Sigmoid colon (tissue), 7 donors: Measurements from ENCODE around the gene MAP3K20. TPM values are rescaled to one million over a fixed set of nuclear protein-coding genes. Genes with fewer than 3 reads are reported as not detected.

Experiments
- DNase-seq: peaks from one replicate; pipeline ENCODE4 v3.0.0-alpha.2; 2019
- H3K27ac ChIP-seq, 4 donors: fragments of 200-600 bp; sonication (generic); one replicate each; pipeline ENCODE4 v1.5.1; 2016 to 2019; ENCODE audit warnings: mild to moderate bottlenecking in 1 of 4
- H3K27me3 ChIP-seq, 3 donors: fragments of 200-600 bp; sonication (generic); one replicate each; pipeline ENCODE4 v1.5.1; 2019; ENCODE audit warnings: mild to moderate bottlenecking in 1 of 3
- H3K36me3 ChIP-seq, 4 donors: fragments of 200-600 bp; sonication (generic); one replicate each; pipeline ENCODE4 v1.5.1; 2016 to 2019
- H3K4me1 ChIP-seq, 4 donors: fragments of 200-600 bp; sonication (generic); one replicate each; pipeline ENCODE4 v1.5.1; 2017 to 2019
- H3K4me3 ChIP-seq, 4 donors: fragments of 200-600 bp; sonication (generic); one replicate each; pipeline ENCODE4 v1.5.1; 2017 to 2019; ENCODE audit warnings: mild to moderate bottlenecking in 2 of 4, moderate library complexity in 1 of 4
- H3K9me3 ChIP-seq, 4 donors: fragments of 200-600 bp in 3 of 4; sonication (generic) in 3 of 4; one replicate each; pipeline versions ENCODE4 v1.5.1 to v1.6.1; 2013 to 2019
- EP300 ChIP-seq, 4 donors: sonication (generic); formaldehyde crosslinking; IDR thresholded peaks; one replicate each; pipeline ENCODE4 v1.6.1; 2017; ENCODE audit warnings: antibody characterized with exemption in 4 of 4
- POLR2A ChIP-seq, 2 donors: fragments of 450-650 bp; IDR thresholded peaks; one replicate each; pipeline ENCODE4 v1.6.1; 2016; ENCODE audit warnings: antibody characterized with exemption in 2 of 2, mild to moderate bottlenecking in 2 of 2, moderate library complexity in 2 of 2
- POLR2AphosphoS5 ChIP-seq, 4 donors: sonication (generic); formaldehyde crosslinking; IDR thresholded peaks; one replicate each; pipeline ENCODE4 v1.6.1; 2017; ENCODE audit warnings: antibody characterized with exemption in 4 of 4
- WGBS, 2 donors: extraction: QIAGEN DNeasy Blood & Tissue Kit; methylation state at CpG; one replicate each; pipeline ENCODE4 v1.1.7; 2013; 5-methylcytosine and 5-hydroxymethylcytosine counted together
- intact Hi-C: fragments of 100-400 bp; cut with DNase I; formaldehyde crosslinking; loops from one replicate; pipeline ENCODE4 v1.15.1; 2023
- polyA plus RNA-seq, 3 donors: library from polyadenylated mRNA; stranded (reverse); fragments of 200-250 nt; gene quantifications; one replicate each; pipeline ENCODE4 v1.2.3, GENCODE V29; 2013
- total RNA-seq, 4 donors: library from RNA; depleted of rRNA; stranded (reverse); fragments of >200 nt; gene quantifications; one replicate each; pipeline ENCODE4 v1.1.0, GENCODE V29; 2016
- TF ChIP-seq, protein P1 (sequence below), 4 experiments: fragments of 450-650 bp in 3 of 4; fragments of 200-600 bp in 1 of 4; IDR thresholded peaks; one replicate each; pipeline ENCODE4 v1.5.1; 2016 to 2019; ENCODE audit warnings: antibody characterized with exemption in 4 of 4, mild to moderate bottlenecking in 3 of 4, moderate library complexity in 2 of 4
- donor health status: healthy with polysubstance abuse.
- donor health status: Bipolar disorder and iron deficiency.
- donor health status: healthy.

The MAP3K20 gene
- total and polyA plus RNA-seq, 7 donors: 6.2 to 255 (median 189) TPM

DNA sequence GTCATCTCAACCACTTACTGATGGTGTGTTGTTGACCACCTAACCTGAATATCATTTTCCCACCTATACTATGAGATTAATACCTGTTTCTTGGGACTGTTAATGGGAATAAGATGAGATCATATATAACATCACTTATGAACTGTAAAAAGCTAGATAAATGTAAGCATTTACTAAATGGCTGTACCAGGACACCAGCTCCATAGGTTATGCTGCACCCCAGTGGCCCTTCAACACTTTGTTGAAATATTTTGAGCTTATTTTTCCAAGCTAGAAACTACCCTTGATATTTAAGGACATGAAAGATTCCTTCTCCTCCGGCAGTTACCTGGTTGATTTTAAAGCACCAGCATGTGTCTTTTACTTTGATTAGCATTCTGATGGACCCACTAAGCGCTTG is 141.0 kb downstream of the MAP3K20 start:
- Histone ChIP-seq H3K4me1 (peaks cover 0 to 68% (median 58%) of the 10 kb centered on the region in 4 donors), H3K27me3 (no peaks in the 10 kb centered on the region), H3K27ac (peak overlapping the region; percentile 66 to 84 (median 69)), H3K36me3 (peaks cover 0 to 7% (median 0%) of the 10 kb centered on the region in 4 donors), H3K9me3 (no peaks in the 10 kb centered on the region), H3K4me3 (peak overlapping the region in 3 of 4 donors; percentile 22 to 37 (median 35))
- TF ChIP-seq EP300 (IDR thresholded peaks at IDR 0.05): no peak
- TF ChIP-seq, protein P1, sequence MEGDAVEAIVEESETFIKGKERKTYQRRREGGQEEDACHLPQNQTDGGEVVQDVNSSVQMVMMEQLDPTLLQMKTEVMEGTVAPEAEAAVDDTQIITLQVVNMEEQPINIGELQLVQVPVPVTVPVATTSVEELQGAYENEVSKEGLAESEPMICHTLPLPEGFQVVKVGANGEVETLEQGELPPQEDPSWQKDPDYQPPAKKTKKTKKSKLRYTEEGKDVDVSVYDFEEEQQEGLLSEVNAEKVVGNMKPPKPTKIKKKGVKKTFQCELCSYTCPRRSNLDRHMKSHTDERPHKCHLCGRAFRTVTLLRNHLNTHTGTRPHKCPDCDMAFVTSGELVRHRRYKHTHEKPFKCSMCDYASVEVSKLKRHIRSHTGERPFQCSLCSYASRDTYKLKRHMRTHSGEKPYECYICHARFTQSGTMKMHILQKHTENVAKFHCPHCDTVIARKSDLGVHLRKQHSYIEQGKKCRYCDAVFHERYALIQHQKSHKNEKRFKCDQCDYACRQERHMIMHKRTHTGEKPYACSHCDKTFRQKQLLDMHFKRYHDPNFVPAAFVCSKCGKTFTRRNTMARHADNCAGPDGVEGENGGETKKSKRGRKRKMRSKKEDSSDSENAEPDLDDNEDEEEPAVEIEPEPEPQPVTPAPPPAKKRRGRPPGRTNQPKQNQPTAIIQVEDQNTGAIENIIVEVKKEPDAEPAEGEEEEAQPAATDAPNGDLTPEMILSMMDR (IDR thresholded peaks at IDR 0.05): peak in 1 of 4 experiments; percentile 14
- DNase-seq: no peak
- WGBS, 2 donors: 94 to 96% methylated on average over 2 of the region's 2 CpGs
- intact Hi-C loops: loop anchor here (10.0 kb wide), 1 partner anchor 412 kb away; no protein-coding TSS in a partner anchor

DNA sequence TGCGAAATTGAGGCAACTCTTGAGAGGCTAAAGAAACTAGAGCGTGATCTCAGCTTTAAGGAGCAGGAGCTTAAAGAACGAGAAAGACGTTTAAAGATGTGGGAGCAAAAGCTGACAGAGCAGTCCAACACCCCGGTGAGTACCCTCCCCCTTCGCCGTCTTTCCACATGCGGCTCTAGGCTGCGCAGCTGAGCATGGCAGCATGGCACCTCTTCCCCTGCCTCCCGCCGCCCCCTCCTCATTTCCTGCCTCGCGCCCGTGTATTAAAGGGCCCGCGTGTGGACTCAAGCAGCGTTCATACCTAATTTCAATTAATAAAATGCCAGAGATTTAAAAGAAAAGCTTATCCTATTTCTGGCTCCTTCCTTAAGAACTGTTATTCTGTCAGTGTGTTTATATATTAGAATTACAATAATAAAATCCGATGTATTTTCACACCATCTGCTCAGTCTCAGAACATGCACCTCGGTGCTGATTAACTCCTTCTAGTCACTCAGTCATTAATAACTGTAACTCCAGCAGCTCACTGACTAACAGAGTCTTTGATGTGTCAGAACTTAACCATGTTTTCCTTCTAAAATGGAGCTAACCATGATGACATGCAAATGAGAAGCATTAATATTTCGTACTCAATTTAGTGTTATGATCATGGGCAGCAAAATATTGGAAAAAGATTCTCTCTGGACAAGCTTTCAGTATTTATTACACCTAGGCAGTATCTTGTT is 141.6 kb downstream of the MAP3K20 start:
- Histone ChIP-seq H3K4me1 (peaks cover 0 to 64% (median 55%) of the 10 kb centered on the region in 4 donors), H3K4me3 (peak overlapping the region in 3 of 4 donors; percentile 22 to 37 (median 35)), H3K36me3 (peaks cover 0 to 10% (median 0%) of the 10 kb centered on the region in 4 donors), H3K27ac (peak overlapping the region; percentile 66 to 84 (median 69)), H3K9me3 (no peaks in the 10 kb centered on the region), H3K27me3 (no peaks in the 10 kb centered on the region)
- intact Hi-C loops: loop anchor here (10.0 kb wide), 1 partner anchor 412 kb away; no protein-coding TSS in a partner anchor
- WGBS, 2 donors: 82 to 91% methylated on average over 20 of the region's 20 CpGs
- DNase-seq: no peak
- TF ChIP-seq POLR2A (IDR thresholded peaks at IDR 0.05) (no peak), POLR2AphosphoS5 (IDR thresholded peaks at IDR 0.05) (peak in 2 of 4 donors; percentile 28 to 30), EP300 (IDR thresholded peaks at IDR 0.05) (no peak)
- TF ChIP-seq, protein P1 (IDR thresholded peaks at IDR 0.05): no peak

DNA sequence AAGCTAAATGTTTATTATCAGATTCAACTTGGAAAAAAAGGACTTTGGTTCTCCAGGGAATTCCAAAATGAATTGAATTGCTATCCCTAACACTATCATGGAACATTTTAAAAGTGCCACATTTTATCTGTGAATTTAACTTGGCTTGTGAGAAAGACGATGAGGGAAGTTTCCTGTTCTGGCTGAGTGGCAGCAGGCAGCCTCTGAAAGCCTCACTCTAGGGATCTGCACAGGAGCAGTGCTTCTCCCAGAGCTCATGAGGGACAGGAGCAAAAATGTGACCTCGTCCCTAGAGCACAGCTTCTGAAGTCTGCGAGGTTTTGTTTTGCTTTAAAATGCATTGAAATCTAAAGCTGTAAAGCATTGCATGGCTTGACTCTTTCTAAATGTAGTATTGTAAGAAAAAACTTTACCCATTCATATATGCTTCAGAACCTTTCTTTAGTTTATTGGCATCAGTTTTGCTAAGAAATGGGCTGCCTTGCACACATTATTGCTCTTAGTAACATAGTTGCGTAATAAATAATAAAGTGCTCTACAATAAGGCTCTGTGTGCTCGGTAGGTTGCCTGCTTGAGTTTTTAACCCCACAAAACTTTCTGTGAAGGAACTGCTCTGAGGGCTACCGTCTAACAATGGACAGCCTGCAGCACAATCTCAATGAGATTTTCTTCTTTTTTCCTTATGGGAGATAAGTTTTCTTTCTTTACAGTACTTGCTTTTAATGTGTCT is 142.8 kb downstream of the MAP3K20 start:
- intact Hi-C loops: loop anchor here (10.0 kb wide), 1 partner anchor 414 kb away; no protein-coding TSS in a partner anchor
- peaks cover 0 to 59% (median 50%) of the 10 kb centered on the region in 4 donors for H3K4me1 ChIP-seq
- TF ChIP-seq EP300 (IDR thresholded peaks at IDR 0.05): no peak
- no peak for TF ChIP-seq POLR2AphosphoS5 (IDR thresholded peaks at IDR 0.05)
- no peak for TF ChIP-seq POLR2A (IDR thresholded peaks at IDR 0.05)
- TF ChIP-seq, protein P1 (IDR thresholded peaks at IDR 0.05): no peak

DNA sequence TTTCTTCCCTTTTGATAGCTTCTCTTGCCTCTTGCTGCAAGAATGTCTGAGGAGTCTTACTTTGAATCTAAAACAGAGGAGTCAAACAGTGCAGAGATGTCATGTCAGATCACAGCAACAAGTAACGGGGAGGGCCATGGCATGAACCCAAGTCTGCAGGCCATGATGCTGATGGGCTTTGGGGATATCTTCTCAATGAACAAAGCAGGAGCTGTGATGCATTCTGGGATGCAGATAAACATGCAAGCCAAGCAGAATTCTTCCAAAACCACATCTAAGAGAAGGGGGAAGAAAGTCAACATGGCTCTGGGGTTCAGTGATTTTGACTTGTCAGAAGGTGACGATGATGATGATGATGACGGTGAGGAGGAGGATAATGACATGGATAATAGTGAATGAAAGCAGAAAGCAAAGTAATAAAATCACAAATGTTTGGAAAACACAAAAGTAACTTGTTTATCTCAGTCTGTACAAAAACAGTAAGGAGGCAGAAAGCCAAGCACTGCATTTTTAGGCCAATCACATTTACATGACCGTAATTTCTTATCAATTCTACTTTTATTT is 145.6 kb downstream of the MAP3K20 start:
- H3K4me1 ChIP-seq: peaks cover 0 to 35% (median 26%) of the 10 kb centered on the region in 4 donors
- H3K27me3 ChIP-seq: no peaks in the 10 kb centered on the region
- TF ChIP-seq EP300 (IDR thresholded peaks at IDR 0.05) (no peak), POLR2AphosphoS5 (IDR thresholded peaks at IDR 0.05) (no peak), POLR2A (IDR thresholded peaks at IDR 0.05) (no peak)
- TF ChIP-seq, protein P1 (IDR thresholded peaks at IDR 0.05): no peak
- intact Hi-C loops: loop anchor here (10.0 kb wide), 1 partner anchor 1114 kb away; the partner anchor contains the start of gene SP9
- H3K36me3 ChIP-seq: peaks cover 0 to 10% (median 0%) of the 10 kb centered on the region in 4 donors
- 91 to 92% methylated on average over 4 of the region's 4 CpGs for WGBS, 2 donors
- no peak for DNase-seq
- no peaks in the 10 kb centered on the region for H3K9me3 ChIP-seq
- H3K27ac ChIP-seq: no peak overlapping the region
- H3K4me3 ChIP-seq: no peak overlapping the region

More for the DNA sequence above, 142.8 kb downstream of the MAP3K20 start:
- H3K27me3 ChIP-seq: no peaks in the 10 kb centered on the region
- H3K36me3 ChIP-seq: peaks cover 0 to 10% (median 0%) of the 10 kb centered on the region in 4 donors
- H3K27ac ChIP-seq: peak overlapping the region; percentile 64 to 84 (median 69)
- DNase-seq: no peak
- 14 to 39% methylated on average over 6 of the region's 6 CpGs for WGBS, 2 donors
- peak overlapping the region in 2 of 4 donors; percentile 6 to 7 for H3K4me3 ChIP-seq
- no peaks in the 10 kb centered on the region for H3K9me3 ChIP-seq
